Measurements from ENCODE around the gene RPA1.
"Not testable (repeated sequence)": the region's sequence is repeated elsewhere in the genome, so short reads cannot be mapped to it uniquely, and the experiment has no call there.

The RPA1 gene

DNA sequence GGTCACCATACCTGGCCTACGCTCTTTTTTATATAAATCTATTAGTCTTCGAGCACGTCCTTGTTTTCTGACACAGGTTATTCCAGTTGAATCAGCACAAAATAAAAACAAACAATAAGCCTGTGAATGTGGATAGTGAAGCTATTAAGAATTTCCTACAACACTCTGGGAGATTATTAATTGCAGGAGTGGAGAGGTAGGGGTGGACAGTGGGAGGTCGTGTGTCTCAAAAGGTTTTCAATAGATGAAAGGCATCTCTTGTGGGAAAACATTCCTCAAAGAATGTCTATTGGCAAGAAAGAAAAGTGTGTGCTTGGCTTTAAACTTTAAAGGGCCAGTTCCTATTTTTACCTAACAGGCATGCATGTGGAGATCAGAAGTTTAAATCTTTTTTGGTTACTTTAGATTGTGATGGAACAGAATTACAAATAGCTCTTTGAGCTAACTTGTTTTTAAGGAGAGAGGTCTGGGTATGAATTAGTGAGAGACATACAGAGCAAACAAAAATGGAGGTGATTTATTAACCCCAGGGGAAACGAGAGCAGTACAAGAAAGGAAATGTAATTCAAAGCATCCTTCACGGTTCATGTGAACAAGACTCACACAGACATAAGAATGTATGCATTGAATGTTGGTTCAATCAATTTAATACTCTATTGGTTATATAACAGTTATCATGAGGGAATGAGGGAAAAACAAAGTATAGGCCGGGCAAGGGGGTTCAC is 9.1 kb upstream of the RPA1 start:
- DNase-seq (ENCODE audit: low spot score) = no peak

- peak; percentile 33 for DNase-seq (ENCODE audit: low spot score)
Measured at GRCh38 chr17:1829216-1829591, 601 bp upstream of the RPA1 start.

GRCh38 chr17:1830288-1830687 is 483 bp downstream of the RPA1 start:
- peak; percentile 48 for DNase-seq (ENCODE audit: low spot score)

GRCh38 chr17:1834380-1835149 is 4.8 kb downstream of the RPA1 start:
- DNase-seq (ENCODE audit: low spot score) = no peak

DNA sequence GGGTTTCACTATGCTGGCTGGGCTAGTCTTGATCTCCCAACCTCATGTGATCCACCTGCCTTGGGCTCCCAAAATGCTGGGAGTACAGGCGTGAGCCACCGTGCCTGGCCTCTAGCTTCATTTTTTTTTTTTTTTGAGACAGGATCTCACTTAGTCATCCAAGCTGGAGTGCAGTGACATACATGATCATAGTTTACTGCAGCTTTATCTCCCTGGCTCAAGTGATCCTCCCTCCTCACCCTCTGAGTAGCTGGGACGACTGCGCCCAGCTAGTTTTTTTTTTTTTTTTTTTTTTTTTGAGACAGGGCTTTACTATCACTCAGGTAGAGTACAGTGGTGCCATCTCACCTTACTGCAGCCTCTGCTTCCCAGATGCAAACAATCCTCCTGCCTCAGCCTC is 9.7 kb downstream of the RPA1 start:
- no peak for DNase-seq (ENCODE audit: low spot score)

- no peak for DNase-seq (ENCODE audit: low spot score)
Measured at GRCh38 chr17:1843947-1844346, 14.1 kb downstream of the RPA1 start.

DNA sequence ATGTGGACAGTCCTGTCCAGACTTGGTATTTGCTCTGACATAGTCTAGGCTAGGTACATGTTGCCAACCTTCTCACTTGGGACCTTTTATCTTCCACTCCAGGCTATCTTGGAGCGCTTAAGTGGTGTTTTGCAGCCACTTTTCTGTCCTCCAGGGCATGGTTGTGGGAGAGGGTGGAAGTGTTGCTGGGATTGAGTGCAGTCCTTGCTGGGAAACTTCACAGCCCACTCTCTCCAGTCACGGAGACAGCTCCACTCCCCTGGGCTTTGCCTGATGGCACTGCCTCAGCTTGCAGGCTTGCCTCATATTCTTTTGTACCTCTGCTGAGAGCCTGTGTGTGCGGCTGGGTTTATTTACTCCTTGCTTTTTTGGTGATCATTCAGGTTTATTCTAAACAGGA is 17.4 kb downstream of the RPA1 start:
- DNase-seq (ENCODE audit: low spot score) = no peak

- no peak for DNase-seq (ENCODE audit: low spot score)
Measured at GRCh38 chr17:1852327-1852726, 22.5 kb downstream of the RPA1 start.

GRCh38 chr17:1853698-1854097 is 23.9 kb downstream of the RPA1 start:
- DNase-seq (ENCODE audit: low spot score) = no peak

DNA sequence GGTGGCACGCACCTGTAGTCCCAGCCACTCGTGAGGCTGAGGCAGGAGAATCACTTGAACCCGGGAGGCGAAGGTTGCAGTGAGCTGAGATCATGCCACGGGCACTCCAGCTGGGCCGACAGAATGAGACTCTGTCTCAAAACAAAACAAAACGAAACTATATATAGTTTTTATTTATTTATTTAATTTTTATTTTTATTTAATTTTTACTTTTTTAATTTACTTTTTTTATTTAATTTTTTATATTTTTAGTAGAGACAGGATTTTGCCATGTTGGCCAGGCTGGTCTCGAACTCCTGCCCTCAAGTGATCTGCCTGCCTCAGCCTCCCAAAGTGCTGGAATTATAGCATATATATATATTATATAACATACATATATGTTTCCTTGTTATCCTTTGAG is 26.7 kb downstream of the RPA1 start:
- not testable (repeated sequence) for DNase-seq (ENCODE audit: low spot score)

- no peak for DNase-seq (ENCODE audit: low spot score)
Measured at GRCh38 chr17:1860978-1861377, 31.2 kb downstream of the RPA1 start.

GRCh38 chr17:1861391-1862010 is 31.7 kb downstream of the RPA1 start:
- DNase-seq (ENCODE audit: low spot score) = no peak

DNA sequence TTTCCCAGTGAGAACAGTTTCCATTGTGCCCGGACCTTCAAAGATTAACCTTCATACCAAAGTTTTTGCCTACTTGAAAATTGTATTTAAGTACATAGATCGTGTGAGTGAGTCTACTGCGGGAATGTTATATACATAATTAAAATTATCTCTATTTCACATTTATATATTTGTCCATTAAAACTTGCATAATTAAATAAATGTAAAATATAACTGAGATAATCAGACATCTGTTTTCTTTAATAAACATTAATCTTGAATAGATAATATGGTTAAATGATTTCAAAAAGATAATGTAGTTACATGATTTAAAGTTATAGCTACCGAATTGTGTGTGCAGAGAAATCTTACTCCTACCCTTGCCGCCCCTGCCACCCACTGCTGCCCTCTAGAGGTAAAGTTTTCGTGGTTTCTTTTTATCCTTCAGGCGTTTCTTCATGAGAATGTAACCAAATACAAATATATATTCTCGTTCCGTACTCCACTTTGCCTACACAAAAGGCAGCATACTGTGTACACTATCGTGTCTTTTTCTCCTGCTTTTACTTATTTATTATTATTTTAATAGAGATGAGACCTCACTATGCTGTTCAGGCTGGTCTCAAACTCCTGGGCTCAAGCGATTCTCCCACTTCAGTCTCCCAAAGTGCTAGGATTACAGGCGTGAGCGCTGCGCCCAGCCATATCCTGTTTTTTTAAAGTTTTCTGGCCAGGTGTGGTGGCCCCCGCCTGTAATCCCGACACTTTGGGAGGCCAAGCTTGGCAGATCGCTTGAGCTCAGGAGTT is 35.6 kb downstream of the RPA1 start:
- DNase-seq (ENCODE audit: low spot score) = peak; percentile 20

- DNase-seq (ENCODE audit: low spot score) = no peak
Measured at GRCh38 chr17:1867307-1867706, 37.5 kb downstream of the RPA1 start.

- no peak for DNase-seq (ENCODE audit: low spot score)
Measured at GRCh38 chr17:1868090-1868489, 38.3 kb downstream of the RPA1 start.

DNA sequence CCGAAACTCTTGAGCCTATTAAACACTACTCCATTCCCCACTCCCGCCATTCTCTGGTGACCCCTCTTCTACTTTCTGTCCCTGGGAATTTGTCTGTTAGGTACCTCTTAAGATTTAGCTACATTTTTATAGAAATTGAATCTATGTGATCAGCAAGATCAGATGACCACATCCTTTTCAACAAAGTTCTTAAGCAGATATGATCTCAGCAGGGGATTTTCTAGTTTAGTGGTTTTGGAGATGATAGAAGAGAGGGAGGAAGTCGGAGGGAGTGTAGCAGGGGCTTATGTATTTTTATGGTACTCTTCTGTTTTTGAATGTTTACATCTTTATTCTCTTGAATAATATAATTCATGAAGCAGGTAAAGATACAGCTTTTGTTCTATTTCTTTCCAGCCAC is 40.8 kb downstream of the RPA1 start:
- no peak for DNase-seq (ENCODE audit: low spot score)

- no peak for DNase-seq (ENCODE audit: low spot score)
Measured at GRCh38 chr17:1871756-1872155, 42.0 kb downstream of the RPA1 start.

- DNase-seq (ENCODE audit: low spot score) = no peak
Measured at GRCh38 chr17:1872254-1872653, 42.4 kb downstream of the RPA1 start.

- DNase-seq (ENCODE audit: low spot score) = no peak
Measured at GRCh38 chr17:1872976-1873375, 43.2 kb downstream of the RPA1 start.

- no peak for DNase-seq (ENCODE audit: low spot score)
Measured at GRCh38 chr17:1873418-1873817, 43.6 kb downstream of the RPA1 start.

- no peak for DNase-seq (ENCODE audit: low spot score)
Measured at GRCh38 chr17:1875597-1875996, 45.8 kb downstream of the RPA1 start.

DNA sequence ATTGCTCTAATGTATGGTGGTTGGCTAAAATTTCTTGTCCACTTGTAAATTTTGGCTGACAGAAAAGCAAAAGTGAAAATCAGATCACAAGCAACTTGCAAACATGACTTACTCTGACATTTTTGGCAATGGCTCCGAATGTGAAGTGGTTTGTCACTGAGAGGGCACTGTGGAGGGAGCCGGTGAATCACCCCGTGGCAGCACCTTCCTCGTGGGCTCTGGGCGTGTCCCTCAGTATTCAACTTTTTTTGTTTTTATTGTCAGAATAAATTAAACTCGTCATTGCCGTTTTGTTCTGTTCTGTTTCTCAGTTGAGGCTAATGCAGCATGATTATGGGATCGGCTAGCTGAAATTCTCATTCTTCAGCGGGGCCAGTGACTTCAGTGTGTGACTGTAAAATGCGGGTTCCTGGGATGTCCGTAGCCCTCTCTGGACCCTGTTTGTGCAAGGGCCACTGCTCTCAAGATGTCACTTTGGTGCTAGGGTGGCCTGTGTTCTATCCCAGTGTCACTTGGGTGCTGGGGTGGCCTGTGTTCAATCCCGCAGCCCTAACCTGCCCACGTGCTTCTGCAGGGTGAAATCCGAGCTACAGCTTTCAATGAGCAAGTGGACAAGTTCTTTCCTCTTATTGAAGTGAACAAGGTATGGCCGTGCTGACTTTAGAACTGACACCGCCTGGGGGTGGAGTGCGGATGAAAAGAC is 48.8 kb downstream of the RPA1 start:
- no peak for DNase-seq (ENCODE audit: low spot score)
